K562 (cell line): Measurements from ENCODE around the gene GALNT7.

Experiments used
- HLTF ChIP-seq: fragments of 450-650 bp; IDR thresholded peaks from 2 replicates; pipeline ENCODE4 v1.6.1; 2016
- HSF4 ChIP-seq: fragments of 250-450 bp; sonication (Bioruptor Pico); IDR thresholded peaks from 2 replicates; pipeline ENCODE4 v2.1.2; 2022; ENCODE audit warnings: mild to moderate bottlenecking, moderate library complexity, borderline replicate concordance
- MED1 ChIP-seq: sonication (generic); formaldehyde crosslinking; IDR thresholded peaks from 2 replicates; pipeline ENCODE4 v1.8.1; 2023; ENCODE audit warnings: missing genetic modification reagents, borderline replicate concordance
- PHF8 ChIP-seq: fragments of 200-600 bp; sonication (generic); IDR thresholded peaks from 2 replicates; pipeline ENCODE4 v1.6.1; 2012; ENCODE audit warnings: mixed run types, mild to moderate bottlenecking, inconsistent platforms, low read length, moderate library complexity, borderline replicate concordance
- RFX1 ChIP-seq: fragments of 450-650 bp; IDR thresholded peaks from 2 replicates; pipeline ENCODE4 v1.6.1; 2016; ENCODE audit warnings: mild to moderate bottlenecking, moderate library complexity
- SMAD3 ChIP-seq: fragments of 450-650 bp; formaldehyde crosslinking; conservative IDR thresholded peaks from 2 replicates; pipeline ENCODE4 v1.4.0; 2020; ENCODE audit warnings: mild to moderate bottlenecking
- SMC3 ChIP-seq: conservative IDR thresholded peaks from 2 replicates; pipeline ENCODE4 v1.6.1; 2011; ENCODE audit warnings: low read depth, low read length, improper control_type of control experiment; ENCODE audit not compliant: insufficient read depth

DNA sequence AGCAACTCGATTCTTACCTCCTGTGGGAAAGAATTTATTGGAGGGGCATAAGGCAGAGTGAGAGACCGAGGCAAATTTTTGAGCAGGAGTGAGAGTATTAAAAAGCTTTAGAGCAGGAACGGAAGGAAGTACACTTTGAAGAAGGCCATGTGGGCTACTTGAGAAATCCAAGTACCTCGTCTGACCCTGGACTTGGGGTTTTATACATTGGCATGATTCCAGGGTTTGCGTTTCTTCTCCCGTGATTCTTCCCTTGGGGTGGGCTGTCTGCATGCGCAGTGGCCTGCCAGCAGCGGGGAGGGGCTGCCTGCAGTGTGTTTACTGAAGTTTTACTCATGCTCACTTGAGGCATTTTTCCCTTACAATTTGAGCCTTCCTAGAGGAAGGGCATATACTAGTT, 3.4 kb downstream of the GALNT7 start:
- no peak for TF ChIP-seq HLTF
- TF ChIP-seq HSF4 (CRISPR knock-in tag), result no peak
- TF ChIP-seq PHF8, result no peak
- TF ChIP-seq SMAD3, result no peak
- TF ChIP-seq SMC3, result no peak
- no peak for TF ChIP-seq MED1
- TF ChIP-seq RFX1, result no peak
